ENCODE data around the gene ZNF292. TPM values are rescaled to one million over a fixed set of nuclear protein-coding genes. Genes with fewer than 3 reads are reported as not detected.

Gene ZNF292
- total RNA-seq, 2 experiments from 2014 or later = 81.5 to 82.5 TPM

DNA sequence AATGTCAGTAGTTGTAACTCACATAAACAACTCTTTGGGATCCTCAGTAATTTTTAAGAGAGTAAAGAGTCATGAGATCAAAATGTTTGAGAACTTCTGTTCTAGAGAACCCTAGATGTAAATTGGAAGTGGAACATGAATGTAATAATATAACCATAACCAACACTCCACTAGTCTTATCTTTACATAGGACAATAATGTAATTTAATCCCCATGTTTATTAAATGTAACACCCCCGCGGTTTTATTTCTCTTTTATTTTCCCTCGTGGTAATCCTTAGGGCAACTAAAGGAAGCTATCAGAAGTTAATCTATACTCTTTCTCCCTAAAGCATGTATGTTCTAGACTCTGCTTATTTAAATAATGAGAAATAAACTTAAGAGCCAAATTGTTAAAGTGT lies 54.4 kb downstream of the ZNF292 start:
- Mint-ChIP-seq H3K36me3 (ENCODE audit: low read depth) (peaks cover 42% of the 10 kb centered on the region), H3K4me3 (no peak overlapping the region), H3K27ac (no peak overlapping the region), H3K4me1 (ENCODE audit: low read depth) (peaks cover 88% of the 10 kb centered on the region), H3K9me3 (no peaks in the 10 kb centered on the region), H3K27me3 (no peaks in the 10 kb centered on the region)
- CTCF ChIA-PET = no interaction called here
- no peak for ATAC-seq (ENCODE audit: poor library complexity)
- Histone ChIP-seq H3K36me3 (ENCODE audit: insufficient read depth, low read length) (peaks cover 13% of the 10 kb centered on the region), H3K9me3 (ENCODE audit: control insufficient read depth in 1 of 2, insufficient read depth in 1 of 2, low read length in 2 of 2) (no peaks in the 10 kb centered on the region), H3K4me1 (ENCODE audit: insufficient read depth, low read length) (peaks cover 10% of the 10 kb centered on the region), H3K4me3 (ENCODE audit: low read length) (no peak overlapping the region), H3K27me3 (ENCODE audit: control insufficient read depth in 1 of 2, insufficient read depth in 2 of 2, low read length in 2 of 2) (no peaks in the 10 kb centered on the region), H3K27ac (ENCODE audit: low read depth in 1 of 2, low read length in 2 of 2) (no peak overlapping the region)
- intact Hi-C loops (cut with DNase I, micrococcal nuclease) = no loop called here
- DNase-seq = no peak
- TF ChIP-seq, protein P1, sequence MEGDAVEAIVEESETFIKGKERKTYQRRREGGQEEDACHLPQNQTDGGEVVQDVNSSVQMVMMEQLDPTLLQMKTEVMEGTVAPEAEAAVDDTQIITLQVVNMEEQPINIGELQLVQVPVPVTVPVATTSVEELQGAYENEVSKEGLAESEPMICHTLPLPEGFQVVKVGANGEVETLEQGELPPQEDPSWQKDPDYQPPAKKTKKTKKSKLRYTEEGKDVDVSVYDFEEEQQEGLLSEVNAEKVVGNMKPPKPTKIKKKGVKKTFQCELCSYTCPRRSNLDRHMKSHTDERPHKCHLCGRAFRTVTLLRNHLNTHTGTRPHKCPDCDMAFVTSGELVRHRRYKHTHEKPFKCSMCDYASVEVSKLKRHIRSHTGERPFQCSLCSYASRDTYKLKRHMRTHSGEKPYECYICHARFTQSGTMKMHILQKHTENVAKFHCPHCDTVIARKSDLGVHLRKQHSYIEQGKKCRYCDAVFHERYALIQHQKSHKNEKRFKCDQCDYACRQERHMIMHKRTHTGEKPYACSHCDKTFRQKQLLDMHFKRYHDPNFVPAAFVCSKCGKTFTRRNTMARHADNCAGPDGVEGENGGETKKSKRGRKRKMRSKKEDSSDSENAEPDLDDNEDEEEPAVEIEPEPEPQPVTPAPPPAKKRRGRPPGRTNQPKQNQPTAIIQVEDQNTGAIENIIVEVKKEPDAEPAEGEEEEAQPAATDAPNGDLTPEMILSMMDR (IDR thresholded peaks at IDR 0.05) = no peak
- POLR2A ChIA-PET = interaction anchor here (1.0 kb wide), 1 partner anchor 54 kb away, joined by 3 read pairs; the partner anchor contains the start of gene ZNF292

DNA sequence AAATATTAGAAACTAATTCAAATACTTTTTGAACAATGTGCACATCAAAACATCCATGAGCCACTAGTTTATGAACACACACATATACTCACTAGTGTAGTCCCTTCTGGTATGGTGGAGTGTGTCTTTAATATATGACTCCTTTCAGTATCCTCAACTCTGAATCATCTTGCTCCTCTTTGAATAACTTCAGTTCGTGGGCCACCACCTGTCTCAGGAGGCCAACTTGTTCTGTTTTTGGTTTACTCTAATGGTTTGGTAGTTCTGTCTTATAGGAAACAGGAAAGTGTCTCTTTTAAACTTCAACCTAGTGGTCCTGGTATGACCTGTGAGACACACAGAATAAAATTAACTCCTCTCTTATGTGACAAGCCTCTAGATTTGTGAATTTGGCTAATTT lies 55.6 kb downstream of the ZNF292 start:
- no peak overlapping the region for H3K27ac Mint-ChIP-seq

DNA sequence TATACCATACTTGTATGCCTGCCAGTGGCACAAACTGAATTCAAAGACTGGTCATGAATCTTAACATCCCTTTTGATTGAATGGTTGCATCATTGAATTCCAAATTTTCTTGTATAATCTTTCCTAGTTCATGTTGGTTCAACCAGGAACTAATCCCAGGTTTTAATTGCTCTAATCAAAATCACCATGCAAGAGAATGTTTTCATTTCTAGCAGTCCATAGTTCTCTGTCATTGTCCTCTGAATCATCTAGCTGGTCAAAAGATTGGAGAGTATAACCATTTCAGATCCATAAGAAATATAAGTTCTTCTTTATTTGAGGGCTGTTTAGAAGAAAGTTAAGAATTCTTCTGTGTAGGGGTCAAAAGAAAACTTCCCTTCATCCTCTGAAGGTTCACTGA lies 57.2 kb downstream of the ZNF292 start:
- peaks cover 68% of the 10 kb centered on the region for H3K4me1 Mint-ChIP-seq (ENCODE audit: low read depth)
- H3K9me3 Mint-ChIP-seq = no peaks in the 10 kb centered on the region
- POLR2A ChIA-PET = no interaction called here
- H3K36me3 ChIP-seq (ENCODE audit: insufficient read depth, low read length) = peaks cover 22% of the 10 kb centered on the region
- H3K27ac ChIP-seq (ENCODE audit: low read depth in 1 of 2, low read length in 2 of 2) = no peak overlapping the region
- no peak overlapping the region for H3K4me3 ChIP-seq (ENCODE audit: low read length)
- no peaks in the 10 kb centered on the region for H3K27me3 Mint-ChIP-seq
- peaks cover 44% of the 10 kb centered on the region for H3K36me3 Mint-ChIP-seq (ENCODE audit: low read depth)
- CTCF ChIA-PET = no interaction called here
- intact Hi-C loops (cut with DNase I, micrococcal nuclease) = no loop called here
- no peaks in the 10 kb centered on the region for H3K9me3 ChIP-seq (ENCODE audit: control insufficient read depth in 1 of 2, insufficient read depth in 1 of 2, low read length in 2 of 2)
- no peak overlapping the region for H3K4me3 Mint-ChIP-seq
- H3K27me3 ChIP-seq (ENCODE audit: control insufficient read depth in 1 of 2, insufficient read depth in 2 of 2, low read length in 2 of 2) = no peaks in the 10 kb centered on the region
- H3K27ac Mint-ChIP-seq = peak overlapping the region; percentile 0
- peaks cover 10% of the 10 kb centered on the region for H3K4me1 ChIP-seq (ENCODE audit: insufficient read depth, low read length)
- ATAC-seq (ENCODE audit: poor library complexity) (no peak), DNase-seq (no peak)
- TF ChIP-seq, protein P1 (IDR thresholded peaks at IDR 0.05) = no peak

More for the DNA sequence above, 55.6 kb downstream of the ZNF292 start:
- H3K36me3 Mint-ChIP-seq (ENCODE audit: low read depth) = peaks cover 41% of the 10 kb centered on the region
- POLR2A ChIA-PET = interaction anchor here (1.0 kb wide), 1 partner anchor 55 kb away, joined by 3 read pairs; the partner anchor contains the start of gene ZNF292
- no peak overlapping the region for H3K4me3 ChIP-seq (ENCODE audit: low read length)
- no peak overlapping the region for H3K4me3 Mint-ChIP-seq
- H3K27ac ChIP-seq (ENCODE audit: low read depth in 1 of 2, low read length in 2 of 2) = no peak overlapping the region
- peaks cover 10% of the 10 kb centered on the region for H3K4me1 ChIP-seq (ENCODE audit: insufficient read depth, low read length)
- H3K9me3 Mint-ChIP-seq = no peaks in the 10 kb centered on the region
- ATAC-seq (ENCODE audit: poor library complexity) (no peak), DNase-seq (no peak)
- no peaks in the 10 kb centered on the region for H3K9me3 ChIP-seq (ENCODE audit: control insufficient read depth in 1 of 2, insufficient read depth in 1 of 2, low read length in 2 of 2)
- TF ChIP-seq, protein P1 (IDR thresholded peaks at IDR 0.05) = no peak
- H3K36me3 ChIP-seq (ENCODE audit: insufficient read depth, low read length) = peaks cover 11% of the 10 kb centered on the region
- CTCF ChIA-PET = no interaction called here
- H3K4me1 Mint-ChIP-seq (ENCODE audit: low read depth) = peaks cover 81% of the 10 kb centered on the region
- H3K27me3 ChIP-seq (ENCODE audit: control insufficient read depth in 1 of 2, insufficient read depth in 2 of 2, low read length in 2 of 2) = no peaks in the 10 kb centered on the region
- intact Hi-C loops (cut with DNase I, micrococcal nuclease) = no loop called here
- no peaks in the 10 kb centered on the region for H3K27me3 Mint-ChIP-seq
